Activated naive CD4-positive, alpha-beta T cell treated with Interleukin-2 at 50 U/mL for 16 hours (primary cell): ENCODE results near the gene COMP.
"Not testable (repeated sequence)": the region's sequence is repeated elsewhere in the genome, so short reads cannot be mapped to it uniquely, and the experiment has no call there.

ENCODE experiments used
- DNase-seq: peaks from one replicate; pipeline ENCODE4 v3.0.0-alpha.2; 2020

The COMP gene

GRCh38 chr19:18745012-18745735 is 45.9 kb downstream of the COMP start:
- DNase-seq, result no peak

- no peak for DNase-seq
These were observed 47.2 kb downstream of the COMP start for GRCh38 chr19:18743784-18744418.

GRCh38 chr19:18742838-18743783 is 48.0 kb downstream of the COMP start:
- DNase-seq, result no peak

- DNase-seq, result no peak
These were observed 48.8 kb downstream of the COMP start for GRCh38 chr19:18742324-18742723.

GRCh38 chr19:18741124-18742121 is 49.7 kb downstream of the COMP start:
- no peak for DNase-seq

GRCh38 chr19:18738961-18739690 is 52.0 kb downstream of the COMP start:
- no peak for DNase-seq

GRCh38 chr19:18737954-18738351 is 53.2 kb downstream of the COMP start:
- no peak for DNase-seq

- DNase-seq, result no peak
These were observed 53.7 kb downstream of the COMP start for GRCh38 chr19:18737337-18737953.

GRCh38 chr19:18736415-18737336 is 54.4 kb downstream of the COMP start:
- no peak for DNase-seq

GRCh38 chr19:18735752-18736151 is 55.4 kb downstream of the COMP start:
- DNase-seq, result no peak

- no peak for DNase-seq
These were observed 55.8 kb downstream of the COMP start for GRCh38 chr19:18735324-18735723.

GRCh38 chr19:18733762-18734332 is 57.3 kb downstream of the COMP start:
- DNase-seq, result not testable (repeated sequence)

GRCh38 chr19:18733196-18733647 is 57.9 kb downstream of the COMP start:
- DNase-seq, result no peak
